ENCODE data around the gene LGALS9C.
"Not testable (repeated sequence)": the region's sequence is repeated elsewhere in the genome, so short reads cannot be mapped to it uniquely, and the experiment has no call there.

The LGALS9C gene

GRCh38 chr17:18542234-18542633 is 65.6 kb downstream of the LGALS9C start:
- not testable (repeated sequence) for DNase-seq

- DNase-seq = not testable (repeated sequence)
These were observed 66.3 kb downstream of the LGALS9C start for GRCh38 chr17:18542907-18543306.

Measured in OCI-M1 (cell line).